Sciatic nerve (tissue), 2 donors: ENCODE data around the gene DHCR7. TPM values are rescaled to one million over a fixed set of nuclear protein-coding genes. Genes with fewer than 3 reads are reported as not detected.

Source experiments
- ATAC-seq: fragments of 200-7000 bp; cut with Tn5 transposase; one replicate; pipeline ENCODE4 v1.9.1; 2020; ENCODE audit warnings: mild to moderate bottlenecking, moderate library complexity
- DNase-seq: peaks from one replicate; pipeline ENCODE4 v3.0.0-alpha.2; 2020; ENCODE audit warnings: low spot score
- intact Hi-C: fragments of 100-400 bp; cut with DNase I; formaldehyde crosslinking; loops from one replicate; pipeline ENCODE4 v1.14.2; 2022
- total RNA-seq: library from RNA; stranded (reverse); fragmentation: NEBNext Ultra II Directional; extraction: Animal tissue kit (Norgen Biotek cat#: 25700); gene quantifications from one replicate; pipeline ENCODE4 v1.2.1, GENCODE V29; 2021
- donor health status: DM: no; HTN: no; CAD: no.
- donor health status: DM: no; HTN: no; CAD: no.

Gene DHCR7
- total RNA-seq, 1 donor from 2014 or later = 49.8 TPM

DNA sequence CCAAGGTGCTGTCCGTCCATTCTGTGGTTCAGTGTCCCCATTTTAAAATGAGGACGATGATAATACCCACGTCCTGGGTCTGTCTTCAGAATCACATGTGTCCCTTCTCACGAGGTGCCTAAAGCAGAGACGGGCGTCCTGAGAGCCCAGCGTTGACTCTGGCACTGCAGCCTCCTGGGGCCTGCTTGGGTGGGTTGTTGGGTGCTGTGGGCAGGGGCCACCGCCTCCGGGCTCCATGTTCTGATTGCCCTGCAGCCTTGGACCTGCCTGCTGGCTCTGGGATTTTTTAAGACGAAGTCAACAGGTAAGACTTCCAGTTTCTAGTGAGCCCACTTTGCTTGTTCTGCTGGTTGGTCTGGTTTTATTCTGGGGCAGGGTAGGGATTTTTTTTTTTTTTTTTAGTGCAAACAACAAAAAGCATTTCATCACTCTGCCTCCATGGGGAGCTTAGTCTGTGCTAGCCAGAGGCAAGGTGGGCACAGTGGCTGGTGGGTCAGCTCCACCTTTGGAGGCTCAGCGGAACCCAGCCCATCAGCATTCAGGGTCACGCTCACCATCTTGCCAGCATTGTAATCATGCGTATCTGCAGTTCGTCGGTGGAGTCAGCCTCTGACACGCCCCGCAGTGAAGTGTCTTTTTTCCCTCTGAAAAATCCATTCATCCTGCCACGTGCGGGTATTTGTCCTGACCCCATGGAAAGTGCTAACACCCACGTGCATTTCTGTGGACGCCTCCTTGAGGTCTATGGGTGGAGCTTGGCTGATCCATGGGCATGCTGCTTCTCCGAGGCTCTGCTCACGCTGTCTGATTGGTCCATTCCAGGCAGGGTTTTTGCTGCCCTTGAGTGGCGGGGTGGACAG lies 33.1 kb upstream of the DHCR7 start:
- intact Hi-C loops = no loop called here
- no peak for DNase-seq
- no peak for ATAC-seq

DNA sequence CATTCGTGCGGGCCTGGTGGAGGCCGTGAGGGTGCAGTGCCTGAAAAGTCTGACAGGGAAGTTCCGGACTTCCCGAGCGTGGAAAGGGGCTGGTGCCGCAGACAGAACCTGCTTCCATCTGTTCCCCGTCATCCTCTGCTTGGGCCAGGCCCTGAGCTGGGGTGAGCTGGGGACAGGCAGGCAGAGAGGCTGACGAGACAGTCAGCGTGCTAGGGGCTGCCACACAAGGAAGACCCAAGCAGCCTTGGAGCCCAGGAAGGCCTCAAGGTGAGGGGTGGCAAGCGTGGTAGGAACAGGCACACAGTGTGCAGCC lies 30.3 kb upstream of the DHCR7 start:
- DNase-seq (no peak), ATAC-seq (no peak)
- intact Hi-C loops = no loop called here

DNA sequence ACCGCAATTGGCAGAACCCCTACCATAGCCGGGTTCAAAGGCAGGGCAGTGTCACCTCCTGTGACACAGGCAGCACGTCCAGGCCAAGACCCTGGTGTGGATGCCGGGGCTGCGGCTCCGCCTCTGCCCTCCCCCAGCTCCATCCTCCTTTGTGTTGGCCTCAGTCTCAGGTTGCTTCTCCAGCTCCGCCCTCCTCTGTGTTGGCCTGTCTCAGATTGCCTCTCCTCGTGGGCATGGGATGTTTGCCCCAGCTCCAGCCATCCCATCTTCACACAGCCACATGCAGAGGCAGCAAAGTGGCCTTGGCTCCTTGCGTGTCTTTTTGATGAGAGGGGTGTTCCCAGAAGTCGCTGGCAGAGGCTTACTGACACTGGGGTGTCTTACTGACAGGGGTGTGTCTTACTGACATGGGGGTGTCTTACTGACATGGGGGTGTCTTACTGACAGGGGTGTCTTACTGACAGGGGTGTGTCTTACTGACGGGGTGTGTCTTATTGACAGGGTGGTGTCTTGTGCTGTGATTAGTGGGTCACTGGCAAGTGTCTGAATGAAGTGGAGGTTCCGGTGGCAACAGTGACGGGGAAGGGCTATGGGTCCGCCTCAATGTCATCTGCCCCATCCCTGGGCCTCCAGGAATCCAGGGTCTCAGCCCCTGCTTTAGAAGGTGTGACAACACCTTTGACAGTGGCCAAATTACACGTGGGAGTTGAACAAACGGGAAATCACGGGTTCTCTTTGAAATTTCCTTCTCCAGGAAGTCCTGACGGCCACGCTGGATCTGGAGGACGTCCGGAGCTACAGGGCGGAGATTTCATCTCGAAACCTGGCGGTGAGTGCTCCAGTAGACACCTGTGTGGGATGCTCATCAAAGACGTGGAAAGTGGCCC lies 29.7 kb upstream of the DHCR7 start:
- intact Hi-C loops = no loop called here
- DNase-seq (no peak), ATAC-seq (no peak)

DNA sequence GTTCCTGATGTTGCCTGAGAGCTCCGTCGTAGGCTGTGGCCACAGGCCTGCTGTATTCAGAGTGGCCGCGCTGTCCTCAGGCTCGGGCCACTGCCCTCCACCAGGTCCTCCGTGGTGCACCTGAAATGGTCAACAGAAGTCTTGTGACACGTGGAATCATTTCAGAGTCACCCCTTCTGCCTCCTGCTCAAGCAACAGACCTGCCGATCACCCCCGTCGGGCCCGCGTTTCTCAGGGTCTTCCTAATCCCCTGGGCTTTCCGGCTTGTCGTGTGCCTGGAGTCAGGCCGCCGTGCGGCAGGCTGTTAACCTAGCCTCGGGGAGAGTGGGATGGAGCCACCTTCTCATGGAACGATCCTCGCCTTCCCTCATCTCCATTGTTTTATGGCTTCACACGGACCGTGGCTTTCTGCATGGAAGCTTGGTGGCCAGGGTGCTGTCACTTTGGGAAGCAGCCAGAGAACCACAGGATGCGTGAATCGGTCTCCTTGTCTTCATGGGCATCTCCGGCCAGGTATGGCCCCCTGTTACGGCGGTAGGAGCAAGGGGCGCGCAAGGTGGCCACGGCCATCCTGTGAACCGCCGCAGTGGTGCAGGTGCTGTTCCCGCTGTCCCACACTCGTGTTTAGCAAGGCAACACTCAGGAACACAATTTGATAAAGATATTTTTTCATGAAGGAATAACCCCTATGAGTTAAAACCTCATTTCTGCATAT lies 28.9 kb upstream of the DHCR7 start:
- intact Hi-C loops = no loop called here
- DNase-seq (no peak), ATAC-seq (no peak)

DNA sequence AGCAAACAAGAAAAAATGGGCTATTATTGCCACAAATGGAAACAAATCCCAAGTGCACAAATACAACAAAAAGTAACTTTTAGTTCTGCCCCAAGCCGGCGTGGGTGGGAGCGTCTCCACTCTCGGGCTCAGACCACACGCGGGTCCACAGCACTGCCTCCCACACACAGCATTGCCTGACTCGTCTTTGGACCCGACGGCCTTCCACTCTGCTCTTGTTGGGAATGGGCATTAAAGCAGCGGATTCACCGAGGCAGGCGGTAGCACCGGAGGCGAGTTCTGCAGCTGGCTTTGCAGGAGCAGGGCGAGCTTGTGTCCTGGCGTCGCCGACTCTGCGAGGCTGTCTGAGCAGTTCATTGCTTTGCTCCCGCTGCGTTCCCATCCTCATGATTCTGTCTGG lies 27.8 kb upstream of the DHCR7 start:
- intact Hi-C loops = no loop called here
- ATAC-seq (no peak), DNase-seq (no peak)

DNA sequence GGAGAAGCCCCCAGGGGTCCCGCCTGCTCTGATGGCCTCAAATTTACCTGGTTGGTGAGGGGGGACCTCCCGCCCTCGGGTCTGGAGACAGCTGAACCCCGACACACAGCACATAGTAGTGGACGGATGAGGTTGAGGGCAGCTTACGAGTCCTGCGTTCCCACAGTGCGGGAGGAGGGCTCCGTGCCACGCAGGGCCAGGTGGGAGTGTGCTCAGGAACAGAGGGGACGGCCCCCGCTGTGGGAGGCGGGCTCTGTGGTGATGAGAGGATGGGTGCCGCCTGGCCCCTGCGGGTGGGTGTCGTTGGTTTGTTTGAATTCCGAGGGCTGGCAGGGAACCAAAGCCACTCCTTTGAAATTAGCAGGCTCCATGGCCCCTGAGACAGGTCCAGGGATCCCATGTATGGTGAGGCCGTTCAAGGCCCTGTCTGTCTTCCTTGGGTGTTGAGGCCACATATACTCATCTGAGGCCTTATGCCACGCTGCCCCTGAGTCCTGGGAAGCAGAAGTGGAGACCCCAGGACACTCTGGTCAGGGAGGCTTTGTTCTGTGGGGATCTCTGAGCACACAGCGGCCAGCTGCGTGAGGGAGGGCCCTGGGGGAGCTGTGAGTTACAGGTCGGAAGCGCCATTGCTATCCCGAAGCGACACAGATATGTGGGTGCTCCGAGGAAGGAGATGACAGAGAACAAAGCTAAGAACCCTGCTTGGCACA lies 26.7 kb upstream of the DHCR7 start:
- ATAC-seq (no peak), DNase-seq (no peak)
- intact Hi-C loops = no loop called here

DNA sequence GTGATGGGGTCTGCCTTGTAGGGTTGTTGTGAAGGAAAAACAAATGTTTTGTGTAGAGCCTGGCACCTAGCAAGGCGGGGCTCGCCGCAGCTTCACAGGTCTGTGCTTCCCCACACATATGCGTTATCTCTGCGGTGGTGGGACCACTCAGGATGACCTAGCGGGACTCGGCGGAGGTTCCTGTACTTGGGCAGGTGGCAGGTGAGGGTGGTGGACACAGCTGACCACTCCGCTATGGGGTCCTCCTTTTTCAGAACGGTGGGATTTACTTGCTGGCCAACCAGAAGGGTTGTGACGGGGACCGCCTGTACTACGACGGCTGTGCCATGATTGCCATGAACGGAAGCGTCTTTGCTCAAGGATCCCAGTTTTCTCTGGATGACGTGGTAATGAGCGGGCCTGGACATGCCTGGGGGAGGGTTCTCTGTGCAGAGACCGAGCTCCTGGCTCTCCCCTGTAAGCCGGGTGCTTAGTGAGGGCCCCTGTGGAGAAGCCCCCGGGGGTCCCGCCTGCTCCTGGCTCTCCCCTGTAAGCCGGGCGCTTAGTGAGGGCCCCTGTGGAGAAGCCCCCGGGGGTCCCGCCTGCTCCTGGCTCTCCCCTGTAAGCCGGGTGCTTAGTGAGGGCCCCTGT lies 26.1 kb upstream of the DHCR7 start:
- DNase-seq (no peak), ATAC-seq (no peak)
- intact Hi-C loops = no loop called here

DNA sequence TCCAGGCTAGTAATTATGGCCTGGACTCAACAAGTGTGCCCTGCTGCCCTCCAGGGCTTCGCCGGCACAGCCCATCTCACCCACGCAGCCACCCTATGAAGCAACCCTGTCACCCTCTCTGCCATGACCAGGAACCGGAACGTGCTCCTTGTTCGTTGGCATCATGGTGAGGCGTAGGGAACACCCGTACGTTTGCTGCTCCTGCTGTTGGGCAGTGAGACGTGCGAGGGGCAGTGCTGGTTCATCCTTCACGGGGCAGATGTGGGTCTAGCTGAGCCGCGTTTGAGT lies 25.5 kb upstream of the DHCR7 start:
- DNase-seq (no peak), ATAC-seq (no peak)
- intact Hi-C loops = no loop called here

DNA sequence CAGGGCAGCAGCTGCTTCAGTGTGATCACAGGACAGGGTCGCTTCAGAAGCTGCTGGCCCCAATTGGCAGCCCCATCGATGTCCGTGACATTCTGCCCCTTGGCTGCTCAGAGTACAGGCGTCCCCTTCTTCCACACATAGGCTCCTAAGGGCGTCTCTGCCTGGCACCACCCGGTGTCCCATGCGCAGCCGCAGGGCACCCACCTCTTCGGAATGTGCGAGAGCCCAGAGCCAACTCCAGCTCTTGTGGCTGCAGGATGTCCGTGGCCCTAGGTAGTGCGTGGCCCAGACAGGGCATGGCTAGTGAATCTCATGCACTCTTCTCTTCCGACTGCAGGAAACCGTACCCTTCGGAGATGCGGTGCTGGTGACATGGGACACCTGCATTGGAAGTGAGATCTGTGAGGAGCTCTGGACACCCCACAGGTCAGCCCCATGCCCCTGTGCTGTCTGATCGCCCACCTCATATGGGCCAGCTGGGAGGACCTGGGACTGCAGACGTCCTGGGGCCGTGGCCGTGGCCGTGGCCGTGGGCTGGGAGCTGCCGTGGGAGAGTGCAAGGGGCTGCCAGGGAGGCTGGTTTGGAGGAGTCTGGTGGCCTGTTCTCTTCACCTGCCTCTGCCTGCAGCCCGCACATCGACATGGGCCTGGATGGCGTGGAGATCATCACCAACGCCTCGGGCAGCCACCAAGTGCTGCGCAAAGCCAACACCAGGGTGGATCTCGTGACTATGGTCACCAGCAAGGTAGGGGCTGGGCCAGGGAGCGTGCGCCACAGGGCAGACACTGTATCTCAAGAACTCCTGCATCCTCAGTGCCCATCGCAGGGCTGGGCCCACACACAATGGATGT lies 25.0 kb upstream of the DHCR7 start:
- intact Hi-C loops = no loop called here
- DNase-seq = no peak

DNA sequence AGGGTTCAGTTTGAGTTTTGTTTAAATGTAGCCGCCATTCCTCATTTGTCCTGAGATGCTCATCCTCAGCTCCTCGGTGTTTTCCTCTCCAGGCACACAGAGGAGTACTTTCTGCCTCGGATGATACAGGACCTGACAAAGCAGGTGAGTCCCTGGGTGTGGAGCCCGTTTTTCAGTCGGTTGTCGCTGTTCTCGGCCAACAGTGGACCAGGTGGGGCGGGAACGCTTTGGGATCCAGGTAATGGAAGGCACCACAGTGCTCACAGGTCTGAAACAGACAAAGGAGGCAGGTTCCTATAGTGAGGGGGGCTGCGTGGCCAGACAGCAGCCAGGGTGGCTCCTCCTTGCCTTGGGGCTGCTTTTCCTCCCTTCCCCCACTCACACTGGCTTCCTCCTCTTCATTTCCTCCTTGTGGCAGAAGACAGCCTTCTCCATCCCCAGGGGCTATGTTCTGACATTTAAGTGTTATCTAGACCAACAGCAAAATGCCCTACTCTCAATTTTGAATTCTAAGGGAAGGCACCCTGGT lies 24.2 kb upstream of the DHCR7 start:
- intact Hi-C loops = no loop called here
- DNase-seq (no peak), ATAC-seq (no peak)

More for the DNA sequence above, 25.0 kb upstream of the DHCR7 start:
- no peak for ATAC-seq

DNA sequence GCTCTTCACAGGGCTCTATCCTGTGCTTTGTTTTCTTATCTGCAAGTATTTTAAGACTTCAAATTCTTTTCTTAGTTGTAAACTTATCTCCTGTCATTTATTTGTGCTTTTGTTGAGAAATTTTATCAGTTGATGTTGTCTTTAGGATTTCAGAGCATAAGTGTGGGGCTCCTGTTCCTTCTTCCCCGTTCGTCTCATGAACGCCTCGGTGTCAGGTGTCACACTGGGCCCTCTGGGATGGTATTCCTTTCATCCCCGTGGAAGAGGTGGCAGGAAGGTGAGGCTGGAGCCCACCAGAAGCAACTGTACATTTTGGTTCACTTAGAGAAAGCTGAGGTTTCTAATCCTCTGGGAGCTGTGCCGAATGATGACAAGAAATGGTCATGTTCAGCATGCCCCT lies 22.8 kb upstream of the DHCR7 start:
- intact Hi-C loops = no loop called here
- ATAC-seq (no peak), DNase-seq (no peak)

DNA sequence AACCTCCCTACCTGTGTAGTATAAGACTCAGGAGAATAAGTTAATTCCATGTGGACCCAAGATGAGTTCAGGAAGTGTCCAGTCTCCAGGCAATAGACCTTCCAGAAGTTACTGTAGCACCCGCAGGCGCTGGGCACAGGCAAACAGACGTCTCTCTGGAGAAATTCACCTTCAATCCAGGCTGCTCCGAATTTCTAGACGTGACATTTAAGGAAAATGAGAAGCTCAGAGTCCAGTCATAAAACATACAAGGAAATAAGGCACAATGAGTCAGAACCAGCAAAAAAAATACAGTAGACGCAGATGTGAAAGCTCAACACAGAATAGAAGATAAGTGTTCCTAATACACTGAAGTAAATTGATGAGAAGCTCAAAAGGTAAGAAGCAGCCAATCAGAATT lies 19.0 kb upstream of the DHCR7 start:
- intact Hi-C loops = no loop called here
- DNase-seq = no peak
- no peak for ATAC-seq

DNA sequence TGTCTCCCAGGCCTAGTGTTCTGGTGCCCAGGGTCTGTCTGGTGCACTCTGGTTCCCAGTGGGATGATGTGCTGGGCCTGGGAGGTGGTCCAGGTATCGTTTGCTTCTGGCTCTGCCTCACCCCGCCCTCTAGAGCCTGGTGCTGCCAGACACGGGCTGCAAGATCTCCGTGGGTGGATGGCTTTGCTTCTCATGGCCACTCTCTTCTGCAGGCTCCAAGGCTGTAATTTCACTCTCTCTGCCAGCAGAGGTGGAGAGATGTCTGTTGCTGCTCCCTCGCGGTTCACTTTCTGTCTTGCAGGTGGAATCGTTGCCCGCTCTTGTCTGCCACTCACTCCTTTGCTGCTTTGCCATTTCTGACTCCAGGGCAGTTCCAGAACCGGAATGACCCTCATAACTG lies 18.2 kb upstream of the DHCR7 start:
- intact Hi-C loops = no loop called here
- DNase-seq = no peak
- ATAC-seq = no peak

DNA sequence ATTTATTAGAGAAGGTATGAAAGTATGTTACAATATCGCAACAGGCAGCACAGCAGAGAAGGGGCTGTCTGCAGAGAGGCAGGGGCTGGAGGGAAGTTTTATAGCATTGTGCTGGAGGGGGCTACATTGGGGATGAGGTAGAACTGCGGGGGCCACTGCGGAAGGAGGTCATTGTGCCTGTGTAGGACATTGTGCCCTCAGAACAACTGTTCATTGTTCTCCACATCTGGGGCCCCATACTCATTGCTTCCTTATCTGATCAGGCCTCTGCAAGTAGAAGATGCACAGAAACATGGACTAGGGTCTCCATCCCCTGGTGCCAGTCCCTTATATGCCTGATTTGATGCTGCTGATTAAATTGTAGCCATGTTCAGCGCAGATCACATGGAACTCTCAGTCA lies 16.9 kb upstream of the DHCR7 start:
- DNase-seq (no peak), ATAC-seq (no peak)
- intact Hi-C loops = no loop called here

DNA sequence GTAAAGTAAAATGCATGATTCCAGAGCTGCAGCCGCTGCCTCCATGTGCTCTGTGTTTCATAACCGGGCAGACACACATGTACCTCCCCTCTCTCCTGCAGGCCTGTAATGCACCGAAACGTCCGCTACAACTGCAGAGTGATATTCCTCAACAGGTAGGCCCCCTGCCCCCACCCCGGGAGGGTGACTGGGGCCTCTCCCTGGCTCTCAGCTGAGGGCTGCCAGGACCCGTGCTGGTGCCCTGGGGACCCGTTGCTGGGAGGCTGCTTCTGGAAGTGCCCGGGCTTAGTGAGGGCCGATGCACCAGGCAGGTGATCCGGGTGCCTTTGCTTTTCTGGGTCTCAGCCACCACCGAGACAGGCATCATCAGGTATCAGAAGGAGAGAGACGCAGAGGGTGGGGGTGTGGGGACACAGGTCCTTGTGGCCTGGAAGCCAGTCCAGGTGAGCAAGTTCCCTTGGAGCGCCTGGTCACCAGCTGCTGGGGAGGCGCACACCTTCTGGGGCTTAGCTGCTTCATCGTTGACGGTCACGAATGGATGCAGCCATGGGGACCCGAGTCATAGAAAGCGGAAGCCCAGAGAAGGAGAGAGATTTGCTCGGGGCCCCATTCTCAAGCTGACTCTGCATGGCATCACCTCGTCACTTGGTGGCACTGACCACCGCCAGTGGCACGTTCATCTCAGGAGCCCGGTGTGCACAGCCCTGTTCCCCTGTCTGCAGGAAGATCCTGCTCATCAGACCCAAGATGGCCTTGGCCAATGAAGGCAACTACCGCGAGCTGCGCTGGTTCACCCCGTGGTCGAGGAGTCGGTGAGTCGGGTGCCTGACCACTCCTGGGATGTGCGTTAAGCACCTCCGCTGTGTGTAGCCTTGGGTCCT lies 15.4 kb upstream of the DHCR7 start:
- intact Hi-C loops = no loop called here
- DNase-seq = no peak
- no peak for ATAC-seq

DNA sequence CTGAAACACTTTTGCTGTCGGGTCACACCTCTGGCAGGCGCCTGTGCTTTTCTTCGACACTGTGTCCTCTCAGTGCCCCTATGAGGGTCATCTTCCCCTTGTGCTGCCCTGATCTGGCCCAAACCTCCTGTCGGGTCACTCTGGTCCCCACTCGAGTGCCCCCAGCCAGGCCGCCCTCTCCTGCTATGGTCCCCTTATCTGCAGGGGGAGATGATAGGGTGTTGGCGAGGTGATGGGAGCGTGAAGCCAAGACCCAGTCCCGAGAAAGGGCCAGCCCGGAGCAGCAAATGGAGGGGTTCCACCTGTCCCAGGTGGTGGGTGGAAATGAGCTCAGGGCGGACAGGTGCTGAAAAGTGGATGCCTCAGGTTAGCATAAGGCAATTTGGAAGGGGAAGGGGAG lies 14.5 kb upstream of the DHCR7 start:
- DNase-seq = no peak
- ATAC-seq = no peak
- intact Hi-C loops = no loop called here

DNA sequence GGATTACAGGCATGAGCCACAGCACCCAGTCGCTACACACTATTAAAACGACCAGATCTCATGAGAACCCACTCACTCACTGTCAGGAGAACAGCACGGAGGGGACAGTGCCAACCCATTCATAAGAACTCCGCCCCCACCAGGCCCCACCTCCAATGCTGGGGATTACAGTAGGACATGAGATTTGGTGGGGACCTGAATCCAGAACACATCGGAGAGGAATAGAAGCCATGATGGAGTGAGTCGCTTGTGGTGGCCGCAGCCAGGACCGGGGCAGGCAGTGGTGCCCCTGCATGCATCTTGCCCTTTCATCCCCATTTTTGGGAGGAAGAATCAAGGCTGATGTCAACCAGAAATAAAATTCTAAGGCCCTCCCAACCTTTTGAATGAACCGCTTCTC lies 13.5 kb upstream of the DHCR7 start:
- ATAC-seq = no peak
- intact Hi-C loops = no loop called here
- DNase-seq = no peak
